ENCODE results near the gene ERVK3-1. TPM values are rescaled to one million over a fixed set of nuclear protein-coding genes. Genes with fewer than 3 reads are reported as not detected.

ERVK3-1 gene, protein sequence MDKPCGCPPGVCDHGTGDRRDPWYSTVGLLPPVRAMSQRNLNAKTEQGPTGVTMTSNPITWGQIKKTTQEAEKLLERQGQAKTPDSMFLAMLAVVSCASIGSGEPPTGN
- 25.6 and 28.2 TPM in 2 replicates for total RNA-seq (ENCODE audit: low replicate concordance)

DNA sequence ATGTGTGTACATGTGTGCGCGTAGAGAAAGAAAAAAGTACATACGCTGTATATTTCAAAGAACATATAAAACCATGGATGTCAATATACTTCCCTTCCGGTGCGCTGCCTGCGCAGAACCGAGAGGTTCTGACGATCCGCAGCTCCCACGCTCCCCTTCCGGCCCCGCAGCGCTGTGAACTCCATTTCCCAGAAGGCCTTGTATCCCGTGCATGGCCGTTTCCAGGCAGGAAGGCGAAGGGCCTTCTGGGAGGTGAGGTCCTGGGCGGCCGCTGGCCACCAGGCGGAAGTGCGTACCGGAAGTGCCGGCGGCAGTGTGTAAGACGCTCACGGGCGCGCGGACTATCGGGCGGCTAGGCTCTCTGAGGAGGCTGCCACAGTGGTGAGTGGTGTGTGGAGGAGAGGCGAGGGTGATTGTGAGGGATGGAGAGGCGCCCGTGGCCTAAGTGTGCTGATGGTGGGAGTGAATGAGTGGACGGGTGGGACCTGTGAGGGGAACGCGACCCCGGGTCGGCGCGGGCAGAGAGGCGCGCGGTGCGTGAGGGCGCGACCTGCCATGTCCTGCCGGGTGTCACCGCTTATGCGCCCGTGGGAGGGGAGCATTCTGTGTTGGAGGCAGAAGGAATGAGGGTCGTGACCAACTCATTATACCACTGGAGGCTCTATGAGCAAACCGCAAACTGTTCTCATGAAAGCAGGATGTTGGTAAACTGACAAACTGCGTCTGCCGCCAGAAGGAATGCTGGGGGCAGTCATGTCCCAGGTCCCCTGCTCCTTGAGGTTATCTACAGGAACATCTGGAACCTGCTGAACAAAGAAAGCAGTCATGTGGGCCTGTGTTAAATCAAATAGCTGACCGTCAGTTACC is at the start of gene ERVK3-1:
Gene ERVK3-1, plus strand, starts transcription at position 313 of the 867 bp plus-strand sequence. CDS start 6,792 bp downstream, outside the sequence.

DNA sequence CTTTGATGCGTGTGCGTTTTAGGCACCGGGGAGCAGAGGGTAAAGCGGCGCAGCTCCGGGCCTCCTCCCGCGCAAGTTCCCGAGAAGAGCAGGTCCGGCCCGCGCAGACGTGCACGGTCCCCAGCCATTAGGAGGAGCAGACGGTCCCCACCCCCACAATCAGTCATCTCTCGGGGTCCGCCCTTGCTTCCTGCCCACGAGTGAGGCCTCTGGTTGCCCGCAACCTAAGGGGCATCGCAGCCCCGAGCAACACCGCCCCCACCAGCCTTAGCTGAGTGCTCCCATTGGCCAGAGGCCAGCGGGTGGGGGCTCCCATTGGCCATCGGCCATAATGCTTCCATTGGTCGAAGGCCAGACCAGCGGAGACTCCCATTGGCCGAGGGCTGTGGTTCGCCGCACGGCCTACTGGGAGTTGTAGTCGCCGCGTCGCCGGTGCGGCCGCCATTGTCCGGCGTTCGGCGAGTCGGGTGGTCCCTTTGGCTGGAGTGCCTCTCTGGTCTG is 26.6 kb upstream of the ERVK3-1 start, which contains the start of gene ZNF8:
Gene ZNF8, plus strand, starts transcription at position 415 of the 501 bp plus-strand sequence. CDS start 127 bp downstream, outside the sequence.

DNA sequence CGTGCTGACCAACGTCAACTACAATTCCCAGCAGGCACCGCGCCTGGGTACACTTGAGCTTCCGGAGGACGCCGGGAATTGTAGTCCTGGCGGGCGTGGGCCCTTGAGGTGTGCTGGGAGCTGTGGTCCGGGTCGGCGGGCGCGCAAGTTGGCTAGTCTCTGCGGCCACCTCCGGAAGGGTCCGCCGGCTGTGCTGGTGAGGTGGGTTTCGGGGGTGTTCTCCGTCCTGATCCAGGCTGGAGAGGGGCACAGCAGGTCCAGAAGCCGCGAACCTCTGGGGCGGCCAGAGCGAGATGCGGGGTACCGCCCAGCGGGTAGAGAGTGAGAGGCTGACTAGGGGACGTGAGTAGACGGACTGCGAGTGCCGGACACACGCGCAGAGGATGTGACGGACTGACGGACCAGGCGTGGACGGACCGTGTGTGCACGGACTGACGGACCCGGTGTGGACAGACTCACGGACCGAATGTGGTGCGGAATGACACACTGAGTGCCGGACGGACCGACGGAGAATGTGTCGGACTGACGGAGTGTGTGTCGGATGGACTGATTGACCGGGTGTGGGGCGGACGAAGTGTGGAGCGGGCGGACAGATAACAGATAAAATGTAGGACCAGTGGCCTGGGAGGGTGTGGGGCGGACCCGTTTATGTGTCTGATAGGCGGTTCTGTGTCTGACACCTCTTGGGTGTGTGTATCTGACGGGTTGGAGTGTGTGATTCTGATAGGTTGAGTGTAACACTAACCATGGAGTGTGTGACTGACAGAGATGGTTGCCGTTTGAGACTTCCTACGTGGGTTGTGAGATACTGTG is 21.9 kb downstream of the ERVK3-1 start, which contains the start of gene ZSCAN22:
Gene ZSCAN22, plus strand, starts transcription at position 81 of the 813 bp plus-strand sequence. CDS start 7,809 bp downstream, outside the sequence.

DNA sequence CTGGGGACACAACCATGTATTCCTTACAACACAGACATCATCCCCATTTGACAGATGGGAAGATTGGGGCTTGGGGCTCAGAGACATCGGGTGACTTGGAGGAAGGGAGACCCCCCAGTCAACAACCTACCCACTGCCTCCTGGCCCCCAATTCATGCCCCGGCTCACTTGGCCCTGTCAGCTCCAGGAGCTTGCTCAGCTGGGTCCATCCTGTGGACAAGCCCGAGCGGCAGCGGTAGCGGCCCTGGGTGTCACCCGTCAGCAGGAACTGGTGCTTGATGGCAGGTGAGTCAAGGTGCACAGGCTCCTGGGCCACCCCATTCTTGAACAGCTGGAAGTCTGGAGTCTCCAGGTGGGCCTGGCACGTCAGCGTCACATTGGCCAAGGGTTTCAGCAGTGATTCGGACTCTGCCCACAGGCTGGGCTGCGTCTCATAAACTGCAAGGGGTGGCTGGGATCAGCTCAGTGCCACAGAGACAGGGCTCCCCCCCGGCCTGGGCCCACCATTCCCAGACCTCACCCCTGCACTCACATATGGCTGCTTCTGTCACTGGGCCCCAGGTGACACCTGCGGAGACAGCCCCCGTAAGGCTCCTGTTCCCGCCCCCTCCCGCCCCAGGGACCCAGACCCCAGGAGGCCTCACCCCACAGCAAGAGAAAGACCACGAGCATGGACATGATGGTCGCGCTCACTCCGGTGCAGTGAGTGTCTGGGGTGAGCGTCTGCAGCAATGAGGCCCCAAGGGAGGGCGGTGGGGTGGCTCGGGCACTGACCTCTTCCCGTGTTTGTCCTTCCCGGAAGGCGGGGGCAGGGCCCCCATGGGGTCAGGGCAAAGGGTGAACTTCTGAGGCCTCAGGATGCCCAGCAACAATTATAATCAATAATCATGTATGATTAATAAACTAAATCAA is 47.8 kb downstream of the ERVK3-1 start, which contains the start of gene A1BG:
Gene A1BG, minus strand, starts transcription at position 733 of the 912 bp plus-strand sequence. Its CDS starts 55 bp downstream, at position 678.

DNA sequence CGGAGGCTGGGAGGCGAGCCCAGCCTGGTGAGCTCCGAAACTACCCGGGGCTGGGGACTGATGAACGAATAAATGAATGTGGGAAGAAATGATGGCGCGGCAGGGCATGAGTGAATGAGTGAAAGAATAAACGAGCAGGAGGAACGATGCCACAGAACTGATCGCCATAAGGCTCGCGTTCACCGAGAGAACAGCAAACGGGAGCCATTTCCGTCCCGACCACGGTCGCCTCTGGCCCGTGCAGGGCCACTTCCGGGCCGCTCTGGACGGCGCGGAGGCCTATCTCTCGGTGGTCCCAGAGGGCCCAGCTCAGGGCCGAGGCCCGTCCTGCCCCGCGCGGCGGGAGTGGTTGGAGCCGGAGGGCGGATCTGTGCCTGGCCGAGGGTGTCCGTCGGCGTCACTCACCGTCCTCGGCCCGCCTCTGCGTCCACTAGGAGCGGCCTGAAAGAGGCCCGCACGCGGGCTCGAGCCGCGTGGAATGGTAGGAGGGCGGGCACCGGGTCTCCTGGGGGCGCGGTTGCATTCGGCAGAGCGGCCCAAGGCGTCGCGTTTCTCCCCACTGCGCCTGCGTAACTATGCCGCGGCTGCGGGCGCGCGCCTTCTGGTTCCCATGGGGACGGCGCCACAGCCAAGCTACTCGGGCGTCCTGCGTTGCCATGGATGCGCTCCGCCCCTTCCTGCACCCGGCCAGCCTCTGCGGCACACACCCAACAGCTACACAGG is 57.3 kb downstream of the ERVK3-1 start, which contains the start of gene ZNF497:
Gene ZNF497, minus strand, starts transcription at position 480 of the 723 bp plus-strand sequence. CDS start 5,116 bp downstream, outside the sequence.

Other genes starting within 250 kb of the ERVK3-1 start
- gene ZNF135, start 246.1 kb upstream of the ERVK3-1 start, total RNA-seq (ENCODE audit: low replicate concordance) = 3.6 and 3.9 TPM in 2 replicates
- gene ZSCAN18, start 207.1 kb upstream of the ERVK3-1 start, total RNA-seq (ENCODE audit: low replicate concordance) = 12.3 and 26.2 TPM in 2 replicates
- gene ZNF329, start 154.6 kb upstream of the ERVK3-1 start, total RNA-seq (ENCODE audit: low replicate concordance) = 9.7 and 12.7 TPM in 2 replicates
- 10.6 and 23.0 TPM in 2 replicates for gene ZNF274, start 122.3 kb upstream of the ERVK3-1 start, total RNA-seq (ENCODE audit: low replicate concordance)
- gene ZNF544, start 76.5 kb upstream of the ERVK3-1 start, total RNA-seq (ENCODE audit: low replicate concordance) = 13.8 and 29.7 TPM in 2 replicates
- gene ZNF8, start 26.4 kb upstream of the ERVK3-1 start, total RNA-seq (ENCODE audit: low replicate concordance) = 1.6 and 2.6 TPM in 2 replicates
- gene ZSCAN22, start 21.6 kb downstream of the ERVK3-1 start, total RNA-seq (ENCODE audit: low replicate concordance) = 2.0 and 2.3 TPM in 2 replicates
- 16.8 and 28.1 TPM in 2 replicates for gene A1BG, start 48.1 kb downstream of the ERVK3-1 start, total RNA-seq (ENCODE audit: low replicate concordance)
- gene ZNF497, start 57.4 kb downstream of the ERVK3-1 start, total RNA-seq (ENCODE audit: low replicate concordance) = 0.68 and 1.4 TPM in 2 replicates
- gene ZNF837, start 75.7 kb downstream of the ERVK3-1 start, total RNA-seq (ENCODE audit: low replicate concordance) = 0.35 and 2.0 TPM in 2 replicates
- 3,343 and 4,752 TPM in 2 replicates for gene RPS5, start 81.9 kb downstream of the ERVK3-1 start, total RNA-seq (ENCODE audit: low replicate concordance)
- 0.15 TPM in 1 of 2 replicates, not detected in the other for gene RNF225, start 90.3 kb downstream of the ERVK3-1 start, total RNA-seq (ENCODE audit: low replicate concordance)
- gene ZNF584, start 103.3 kb downstream of the ERVK3-1 start, total RNA-seq (ENCODE audit: low replicate concordance) = 8.5 and 19.1 TPM in 2 replicates
- 5.9 and 8.3 TPM in 2 replicates for gene ZNF132, start 134.8 kb downstream of the ERVK3-1 start, total RNA-seq (ENCODE audit: low replicate concordance)
- gene ZNF324B, start 146.2 kb downstream of the ERVK3-1 start, total RNA-seq (ENCODE audit: low replicate concordance) = 8.3 and 16.8 TPM in 2 replicates
- gene ZNF324, start 161.7 kb downstream of the ERVK3-1 start, total RNA-seq (ENCODE audit: low replicate concordance) = 12.6 and 16.7 TPM in 2 replicates
- gene ZNF446, start 171.0 kb downstream of the ERVK3-1 start, total RNA-seq (ENCODE audit: low replicate concordance) = 4.0 and 6.1 TPM in 2 replicates
- gene SLC27A5, start 206.6 kb downstream of the ERVK3-1 start, total RNA-seq (ENCODE audit: low replicate concordance) = 13.1 and 24.8 TPM in 2 replicates
- gene ZBTB45, start 214.4 kb downstream of the ERVK3-1 start, total RNA-seq (ENCODE audit: low replicate concordance) = 5.0 and 5.4 TPM in 2 replicates
- 368 and 427 TPM in 2 replicates for gene TRIM28, start 238.7 kb downstream of the ERVK3-1 start, total RNA-seq (ENCODE audit: low replicate concordance)
- gene CHMP2A, start 249.7 kb downstream of the ERVK3-1 start, total RNA-seq (ENCODE audit: low replicate concordance) = 182 and 214 TPM in 2 replicates